Gastrocnemius medialis (tissue), 4 donors: ENCODE measurements around the gene SPATA7. TPM values are rescaled to one million over a fixed set of nuclear protein-coding genes. Genes with fewer than 3 reads are reported as not detected.

Experiments
- ATAC-seq, 2 donors: fragments of 150-250 bp; one replicate each; pipeline ENCODE4 v1.9.1; 2016
- DNase-seq, 2 donors: peaks; one replicate each; pipeline ENCODE4 v3.0.0-alpha.2; 2019
- H3K27ac ChIP-seq, 4 donors: fragments of 200-600 bp; sonication (generic); 1 replicate in 1 of 4; 2 replicates in 3 of 4; pipeline ENCODE4 v1.5.1; 2016 to 2018; ENCODE audit warnings: mild to moderate bottlenecking in 2 of 4, moderate library complexity in 1 of 4
- H3K27me3 ChIP-seq, 3 donors: fragments of 200-600 bp; sonication (generic) in 2 of 3; 1 replicate in 1 of 3; 2 replicates in 2 of 3; pipeline versions ENCODE4 v1.5.1 to v1.6.0; 2016 to 2019; ENCODE audit warnings: mild to moderate bottlenecking in 1 of 3, moderate library complexity in 1 of 3
- H3K36me3 ChIP-seq, 2 donors: fragments of 200-600 bp; sonication (generic) in 1 of 2; one replicate each; pipeline ENCODE4 v1.5.1; 2017 to 2018
- H3K4me1 ChIP-seq, 2 donors: fragments of 200-600 bp; sonication (generic) in 1 of 2; one replicate each; pipeline ENCODE4 v1.5.1; 2016 to 2017; ENCODE audit warnings: mild to moderate bottlenecking in 2 of 2
- H3K4me3 ChIP-seq, 4 donors: fragments of 200-600 bp; sonication (generic) in 3 of 4; 1 replicate in 1 of 4; 2 replicates in 3 of 4; pipeline ENCODE4 v1.5.1; 2016 to 2019; ENCODE audit warnings: mild to moderate bottlenecking in 2 of 4
- H3K9me3 ChIP-seq, 3 donors: fragments of 200-600 bp; sonication (generic) in 2 of 3; 1 replicate in 1 of 3; 2 replicates in 2 of 3; pipeline ENCODE4 v1.5.1; 2016 to 2019
- CTCF ChIP-seq, 5 experiments: fragments of 450-650 bp in 3 of 5; fragments of 200-600 bp in 2 of 5; sonication (generic) in 2 of 5; IDR thresholded peaks in 4 of 5; conservative IDR thresholded peaks in 1 of 5; 1 replicate in 4 of 5; 2 replicates in 1 of 5; pipeline ENCODE4 v1.5.1; 2016 to 2019; ENCODE audit warnings: antibody characterized with exemption in 5 of 5, mild to moderate bottlenecking in 3 of 5, moderate library complexity in 3 of 5
- POLR2A ChIP-seq, 2 donors: fragments of 450-650 bp; IDR thresholded peaks; one replicate each; pipeline ENCODE4 v1.6.1; 2017; ENCODE audit warnings: antibody characterized with exemption in 2 of 2, mild to moderate bottlenecking in 2 of 2, moderate library complexity in 2 of 2
- in situ Hi-C, 4 donors: fragments of 200-750 bp; cut with MboI; loops; one replicate each; pipeline versions ENCODE4 v1.15.0 to v1.8.0; 2017; ENCODE audit warnings: low sequenced_read_pairs in 4 of 4
- intact Hi-C: fragments of 100-400 bp; cut with DNase I; formaldehyde crosslinking; loops from one replicate; pipeline ENCODE4 v1.15.1; 2023; ENCODE audit warnings: low total_unique reads
- total RNA-seq, 4 donors: library from RNA; depleted of rRNA; stranded (reverse); fragments of >200 nt; gene quantifications; one replicate each; pipeline versions ENCODE4 v1.1.0 to v1.2.3, GENCODE V29; 2016

The SPATA7 gene
- total RNA-seq, 4 donors from 2014 or later = 7.2 to 11.2 (median 10.1) TPM

- no peak for ATAC-seq
- in situ Hi-C loops (no loop called here), intact Hi-C loops (no loop called here)
- Histone ChIP-seq H3K27ac (no peak overlapping the region), H3K4me3 (no peak overlapping the region), H3K27me3 (no peaks in the 10 kb centered on the region), H3K36me3 (peaks cover 3 to 15% of the 10 kb centered on the region in 2 donors), H3K9me3 (no peaks in the 10 kb centered on the region), H3K4me1 (no peaks in the 10 kb centered on the region)
- TF ChIP-seq CTCF (IDR thresholded peaks at IDR 0.05 in 4 of 5, conservative IDR thresholded peaks at IDR 0.05 in 1 of 5) = no peak
- TF ChIP-seq POLR2A (IDR thresholded peaks at IDR 0.05) = no peak
- no peak for DNase-seq
These were observed 36.6 kb downstream of the SPATA7 start for GRCh38 chr14:88422047-88422446.

GRCh38 chr14:88422919-88423650 is 37.6 kb downstream of the SPATA7 start:
- Histone ChIP-seq H3K27me3 (no peaks in the 10 kb centered on the region), H3K4me3 (no peak overlapping the region), H3K9me3 (no peaks in the 10 kb centered on the region), H3K4me1 (no peaks in the 10 kb centered on the region), H3K36me3 (peaks cover 0 to 5% of the 10 kb centered on the region in 2 donors), H3K27ac (no peak overlapping the region)
- TF ChIP-seq POLR2A (IDR thresholded peaks at IDR 0.05) = no peak
- TF ChIP-seq CTCF (IDR thresholded peaks at IDR 0.05 in 4 of 5, conservative IDR thresholded peaks at IDR 0.05 in 1 of 5) = no peak
- ATAC-seq (no peak), DNase-seq (no peak)
- intact Hi-C loops (no loop called here), in situ Hi-C loops (no loop called here)

- intact Hi-C loops (no loop called here), in situ Hi-C loops (no loop called here)
- no peak overlapping the region for H3K27ac ChIP-seq
- H3K4me3 ChIP-seq = no peak overlapping the region
- H3K4me1 ChIP-seq = no peaks in the 10 kb centered on the region
- H3K27me3 ChIP-seq = no peaks in the 10 kb centered on the region
- H3K9me3 ChIP-seq = no peaks in the 10 kb centered on the region
- H3K36me3 ChIP-seq = no peaks in the 10 kb centered on the region
- ATAC-seq = no peak
- DNase-seq = no peak
- TF ChIP-seq CTCF (IDR thresholded peaks at IDR 0.05 in 4 of 5, conservative IDR thresholded peaks at IDR 0.05 in 1 of 5) (no peak), POLR2A (IDR thresholded peaks at IDR 0.05) (no peak)
These were observed 39.1 kb downstream of the SPATA7 start for GRCh38 chr14:88424573-88424972.

GRCh38 chr14:88426271-88426670 is 40.8 kb downstream of the SPATA7 start:
- H3K4me3 ChIP-seq = no peak overlapping the region
- ATAC-seq (no peak), DNase-seq (no peak)
- intact Hi-C loops (no loop called here), in situ Hi-C loops (no loop called here)
- TF ChIP-seq POLR2A (IDR thresholded peaks at IDR 0.05) (no peak), CTCF (IDR thresholded peaks at IDR 0.05 in 4 of 5, conservative IDR thresholded peaks at IDR 0.05 in 1 of 5) (no peak)
- no peaks in the 10 kb centered on the region for H3K27me3 ChIP-seq
- no peak overlapping the region for H3K27ac ChIP-seq
- H3K36me3 ChIP-seq = no peaks in the 10 kb centered on the region
- H3K9me3 ChIP-seq = no peaks in the 10 kb centered on the region
- no peaks in the 10 kb centered on the region for H3K4me1 ChIP-seq

- no peak for TF ChIP-seq POLR2A (IDR thresholded peaks at IDR 0.05)
- TF ChIP-seq CTCF (IDR thresholded peaks at IDR 0.05 in 4 of 5, conservative IDR thresholded peaks at IDR 0.05 in 1 of 5) = no peak
- no peak overlapping the region for H3K4me3 ChIP-seq
- H3K4me1 ChIP-seq = no peaks in the 10 kb centered on the region
- DNase-seq (no peak), ATAC-seq (no peak)
- H3K27me3 ChIP-seq = no peaks in the 10 kb centered on the region
- no peak overlapping the region for H3K27ac ChIP-seq
- no peaks in the 10 kb centered on the region for H3K9me3 ChIP-seq
- no peaks in the 10 kb centered on the region for H3K36me3 ChIP-seq
- intact Hi-C loops = no loop called here
- in situ Hi-C loops = no loop called here
These were observed 45.5 kb downstream of the SPATA7 start for GRCh38 chr14:88430976-88431375.
